HG02885 (cell line): ENCODE results near the gene ZBTB43.
"Not testable (repeated sequence)": the region's sequence is repeated elsewhere in the genome, so short reads cannot be mapped to it uniquely, and the experiment has no call there.

Source experiments
- ATAC-seq: cut with Tn5 transposase; IDR thresholded peaks from one replicate; pipeline ENCODE4 v1.9.1; 2021; ENCODE audit warnings: mild to moderate bottlenecking; ENCODE audit not compliant: unreplicated experiment, poor library complexity

Gene ZBTB43

DNA sequence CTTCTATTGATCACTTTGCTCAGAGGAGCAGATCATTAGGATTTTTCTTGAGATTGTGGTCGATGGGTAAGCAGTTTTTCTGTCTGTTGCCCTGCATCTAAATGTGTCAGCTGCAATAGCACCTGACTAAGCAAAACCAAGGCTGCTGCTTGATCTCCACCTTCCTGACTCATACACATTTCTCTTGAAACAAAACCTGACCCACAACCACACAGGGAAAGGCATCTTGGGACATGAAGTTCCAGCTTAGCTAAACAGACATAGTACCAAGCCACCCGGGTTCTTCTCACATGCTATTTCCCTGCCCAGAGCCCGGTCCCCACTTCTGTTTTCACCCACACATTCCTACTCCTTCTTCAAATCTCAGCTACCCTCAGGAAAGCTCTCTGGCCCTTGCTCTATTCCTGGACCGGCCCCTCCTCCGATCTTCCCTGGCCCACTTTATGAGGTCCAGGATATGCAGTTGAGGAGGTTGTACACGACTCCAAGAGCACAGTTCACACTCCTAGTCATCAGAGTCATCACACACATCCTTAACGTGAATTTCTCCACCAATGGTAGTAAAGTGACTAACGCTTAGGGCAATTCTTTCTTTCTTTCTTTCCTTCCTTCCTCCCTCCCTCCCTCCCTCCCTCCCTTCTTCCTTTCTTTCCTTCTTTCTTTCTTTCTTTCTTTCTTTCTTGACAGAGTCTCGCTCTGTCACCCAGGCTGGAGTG lies 16.0 kb upstream of the ZBTB43 start:
- no peak for ATAC-seq

DNA sequence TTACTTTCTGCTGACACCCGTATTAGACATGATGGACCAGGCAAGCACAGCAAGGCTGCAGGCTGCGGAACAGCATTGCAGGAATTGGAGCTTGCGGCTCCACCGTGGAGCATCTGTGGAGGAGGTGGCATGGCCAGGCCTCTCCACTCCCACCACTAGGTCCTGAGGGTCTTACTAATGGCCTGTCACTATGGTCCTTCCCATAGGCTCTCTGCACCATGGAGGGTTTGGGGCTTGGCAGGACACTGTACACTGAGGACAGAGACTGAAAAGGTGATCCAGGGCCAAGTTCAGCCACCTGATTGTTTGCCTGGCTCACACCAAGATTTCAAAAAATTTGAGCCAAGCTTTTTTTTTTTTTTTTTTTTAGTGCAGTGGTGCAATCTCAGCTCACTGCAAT lies 14.3 kb upstream of the ZBTB43 start:
- ATAC-seq = no peak

DNA sequence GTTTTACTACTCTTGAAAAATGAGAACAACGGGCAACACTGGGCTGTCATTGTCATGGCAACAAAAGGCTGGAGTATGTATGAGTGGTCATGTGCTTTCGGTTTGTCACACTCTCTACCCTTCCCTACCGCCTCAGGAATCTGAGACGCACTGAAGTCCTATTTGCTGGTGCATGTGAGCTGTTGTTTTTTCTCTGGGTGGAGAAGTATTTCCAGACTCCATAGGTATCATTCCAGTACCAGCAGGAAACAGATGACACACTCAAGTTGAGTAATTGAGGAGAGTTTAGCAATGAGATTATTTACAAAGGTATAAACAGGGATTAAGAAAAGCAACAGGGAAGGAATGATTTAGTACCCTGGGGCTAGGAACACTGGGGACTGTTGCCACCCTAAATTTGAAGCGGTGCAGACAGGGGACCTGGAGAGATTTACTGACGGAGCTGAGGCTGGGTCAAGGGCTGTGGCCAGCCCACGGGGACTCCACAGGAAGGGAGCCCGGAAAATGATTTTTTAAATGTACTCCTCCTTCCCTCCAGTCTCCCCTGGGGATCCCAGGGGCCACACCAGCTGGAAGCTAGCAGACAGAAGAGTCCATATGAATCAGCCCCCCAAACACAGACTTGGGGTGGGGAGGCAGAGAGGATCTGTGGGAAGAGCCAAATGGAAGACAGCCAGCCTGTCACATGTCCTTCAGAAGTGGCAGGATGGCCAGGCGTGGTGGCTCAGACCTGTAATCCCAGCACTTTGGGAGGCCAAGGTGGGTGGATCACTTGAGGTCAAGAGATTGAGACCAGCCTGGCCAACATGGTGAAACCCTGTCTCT lies 13.2 kb upstream of the ZBTB43 start:
- no peak for ATAC-seq

DNA sequence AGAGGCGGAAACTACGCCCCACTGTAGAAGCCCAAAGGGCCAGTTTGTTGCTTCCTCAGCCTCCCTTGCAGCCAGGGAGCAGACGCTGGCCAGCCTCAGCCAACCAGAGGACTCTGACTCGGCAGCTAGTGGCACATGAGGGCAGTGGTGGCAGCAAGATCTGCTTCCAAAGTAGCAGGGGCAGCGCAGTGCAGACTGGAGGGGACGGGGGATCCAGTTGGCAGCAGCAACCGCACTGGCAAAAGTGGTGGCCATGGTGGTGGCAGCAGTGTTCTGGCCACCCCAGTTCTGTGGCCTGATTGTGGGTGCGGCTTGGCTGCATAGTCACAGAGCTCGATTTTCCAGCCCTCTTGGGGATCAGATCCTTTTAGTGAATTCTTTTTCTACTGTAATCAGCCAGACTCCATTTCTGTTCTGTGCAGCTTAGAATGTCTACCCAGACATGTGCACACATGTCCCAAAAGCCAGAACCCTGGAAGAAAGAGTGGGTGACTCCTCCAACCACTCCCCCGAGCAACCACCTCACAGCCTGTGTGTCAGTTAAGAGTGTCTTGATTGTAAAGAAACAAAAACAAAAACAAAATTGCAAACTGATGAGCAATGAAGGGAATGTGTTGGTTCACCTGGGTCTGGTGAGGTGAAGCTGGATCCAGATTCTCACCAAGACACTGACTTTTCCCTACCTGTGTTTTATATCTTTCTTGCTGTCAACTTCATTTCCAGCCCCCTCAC lies 11.0 kb upstream of the ZBTB43 start:
- ATAC-seq = no peak

- ATAC-seq = no peak
Measured at GRCh38 chr9:126794441-126794840, 10.4 kb upstream of the ZBTB43 start.

DNA sequence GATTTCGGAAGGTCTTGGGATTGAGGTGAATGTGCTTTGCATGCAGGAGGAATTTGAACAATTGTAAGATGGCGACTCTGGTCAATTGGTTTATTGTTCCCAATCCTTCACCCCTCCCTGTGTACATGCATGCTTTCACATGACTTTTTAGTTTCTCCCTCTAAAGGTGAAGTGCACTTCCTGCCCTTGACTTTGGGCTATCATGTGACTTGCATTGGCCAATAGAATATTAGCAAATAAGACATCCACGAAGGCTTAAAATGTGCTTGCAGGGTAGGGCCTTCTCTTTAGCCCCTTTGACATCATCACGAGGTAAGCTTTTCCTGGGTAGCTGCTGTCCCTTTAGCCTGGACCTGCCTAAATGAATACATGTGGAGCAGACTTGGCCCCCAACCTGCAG lies 8.1 kb upstream of the ZBTB43 start:
- ATAC-seq = no peak

GRCh38 chr9:126797903-126798302 lies 6.9 kb upstream of the ZBTB43 start:
- no peak for ATAC-seq

- ATAC-seq = no peak
Measured at GRCh38 chr9:126799034-126799433, 5.8 kb upstream of the ZBTB43 start.

DNA sequence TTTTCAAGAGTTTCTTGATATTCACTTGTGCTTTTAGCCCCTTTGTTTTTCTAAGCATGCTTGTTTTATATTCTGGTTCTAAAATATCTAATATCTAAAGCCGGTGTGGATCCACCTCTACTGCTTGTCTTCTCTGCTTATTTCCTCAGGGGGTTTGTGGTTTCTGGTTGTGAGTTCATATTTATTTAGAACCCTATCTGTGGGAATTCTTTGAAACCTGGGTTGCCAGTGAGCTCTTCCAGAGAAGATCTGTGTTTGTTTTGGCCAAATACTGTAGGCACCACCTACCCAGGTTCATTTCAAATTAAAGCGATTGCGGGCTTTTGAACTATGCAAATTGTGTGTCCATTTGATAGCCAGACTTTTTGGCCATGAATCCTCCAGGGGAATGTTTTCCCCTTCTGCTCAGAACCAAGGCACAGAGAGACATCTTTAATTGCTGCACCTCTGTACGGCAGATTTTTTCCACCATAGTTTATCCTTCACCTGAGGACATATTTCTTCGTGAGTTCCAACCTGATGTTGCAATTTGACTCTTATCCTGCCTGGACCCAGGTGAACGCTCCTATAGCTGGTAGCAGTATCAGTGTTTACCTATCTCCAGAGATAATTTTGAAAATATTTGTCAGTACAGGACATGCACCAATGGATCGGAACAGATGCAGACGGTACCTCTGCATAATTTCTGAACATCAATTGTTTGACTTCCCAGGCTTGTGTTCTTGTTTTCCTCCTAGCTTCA lies 2.4 kb upstream of the ZBTB43 start:
- no peak for ATAC-seq

GRCh38 chr9:126804198-126804695 lies 593 bp upstream of the ZBTB43 start:
- ATAC-seq = no peak

- ATAC-seq = peak; percentile 67
Measured at GRCh38 chr9:126805554-126806262, 868 bp downstream of the ZBTB43 start.

- ATAC-seq = no peak
Measured at GRCh38 chr9:126806336-126806735, 1.5 kb downstream of the ZBTB43 start.

- ATAC-seq = no peak
Measured at GRCh38 chr9:126809068-126809467, 4.2 kb downstream of the ZBTB43 start.

GRCh38 chr9:126810221-126810620 lies 5.4 kb downstream of the ZBTB43 start:
- ATAC-seq = not testable (repeated sequence)

- no peak for ATAC-seq
Measured at GRCh38 chr9:126813072-126813471, 8.2 kb downstream of the ZBTB43 start.

- ATAC-seq = no peak
Measured at GRCh38 chr9:126814091-126814490, 9.3 kb downstream of the ZBTB43 start.

GRCh38 chr9:126817615-126818014 lies 12.8 kb downstream of the ZBTB43 start:
- ATAC-seq = not testable (repeated sequence)

DNA sequence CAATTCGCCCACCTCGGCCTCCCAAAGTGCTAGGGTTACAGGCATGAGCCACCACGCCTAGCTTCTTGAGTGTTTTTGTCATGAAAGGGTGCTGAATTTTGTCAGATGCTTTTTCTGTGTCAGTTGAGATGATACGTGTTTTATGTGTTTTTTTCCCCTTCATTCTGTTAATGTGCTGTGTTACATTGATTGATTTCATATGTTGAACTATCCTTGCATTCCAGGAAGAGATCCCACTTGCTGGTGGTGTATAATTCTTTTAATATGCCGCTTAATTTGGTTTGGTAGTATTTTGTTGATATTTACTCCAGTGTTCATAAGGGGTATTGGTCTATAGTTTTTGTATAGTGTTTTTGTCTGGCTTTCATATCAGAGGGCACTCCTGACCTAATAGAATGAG lies 13.6 kb downstream of the ZBTB43 start:
- no peak for ATAC-seq

GRCh38 chr9:126819482-126819881 lies 14.6 kb downstream of the ZBTB43 start:
- no peak for ATAC-seq

- no peak for ATAC-seq
Measured at GRCh38 chr9:126822278-126822677, 17.4 kb downstream of the ZBTB43 start.
